Mesenteric fat pad (tissue), 1 donor: ENCODE data around the gene ASB8. TPM values are rescaled to one million over a fixed set of nuclear protein-coding genes. Genes with fewer than 3 reads are reported as not detected.

Experiments used
- DNase-seq: peaks from one replicate; pipeline ENCODE4 v3.0.0-alpha.2; 2020; ENCODE audit warnings: low spot score
- long read RNA-seq: library from polyadenylated mRNA; unstranded; transcript quantifications from one replicate; pipeline ENCODE4 v2.0.0, GENCODE V29; 2020
- total RNA-seq: library from RNA; stranded (reverse); fragmentation: NEBNext Ultra II Directional; extraction: Animal tissue kit (Norgen Biotek cat#: 25700); gene quantifications from one replicate; pipeline ENCODE4 v1.2.1, GENCODE V29; 2021
- donor health status: DM: yes; HTN: yes; CAD: no.

ASB8 gene, protein sequence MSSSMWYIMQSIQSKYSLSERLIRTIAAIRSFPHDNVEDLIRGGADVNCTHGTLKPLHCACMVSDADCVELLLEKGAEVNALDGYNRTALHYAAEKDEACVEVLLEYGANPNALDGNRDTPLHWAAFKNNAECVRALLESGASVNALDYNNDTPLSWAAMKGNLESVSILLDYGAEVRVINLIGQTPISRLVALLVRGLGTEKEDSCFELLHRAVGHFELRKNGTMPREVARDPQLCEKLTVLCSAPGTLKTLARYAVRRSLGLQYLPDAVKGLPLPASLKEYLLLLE
- total RNA-seq: 41.8 TPM
- long read RNA-seq, transcript ASB8-205 (4 exons, 2,610 nt): minor isoform, 21 of 147 reads
- long read RNA-seq, transcript ASB8-201 (4 exons, 2,615 nt): major isoform, 107 of 147 reads
- long read RNA-seq, partial matches to known transcripts: 3 of 147 reads
- long read RNA-seq, other reads (novel, unspliced or antisense): 10 of 147 reads

DNA sequence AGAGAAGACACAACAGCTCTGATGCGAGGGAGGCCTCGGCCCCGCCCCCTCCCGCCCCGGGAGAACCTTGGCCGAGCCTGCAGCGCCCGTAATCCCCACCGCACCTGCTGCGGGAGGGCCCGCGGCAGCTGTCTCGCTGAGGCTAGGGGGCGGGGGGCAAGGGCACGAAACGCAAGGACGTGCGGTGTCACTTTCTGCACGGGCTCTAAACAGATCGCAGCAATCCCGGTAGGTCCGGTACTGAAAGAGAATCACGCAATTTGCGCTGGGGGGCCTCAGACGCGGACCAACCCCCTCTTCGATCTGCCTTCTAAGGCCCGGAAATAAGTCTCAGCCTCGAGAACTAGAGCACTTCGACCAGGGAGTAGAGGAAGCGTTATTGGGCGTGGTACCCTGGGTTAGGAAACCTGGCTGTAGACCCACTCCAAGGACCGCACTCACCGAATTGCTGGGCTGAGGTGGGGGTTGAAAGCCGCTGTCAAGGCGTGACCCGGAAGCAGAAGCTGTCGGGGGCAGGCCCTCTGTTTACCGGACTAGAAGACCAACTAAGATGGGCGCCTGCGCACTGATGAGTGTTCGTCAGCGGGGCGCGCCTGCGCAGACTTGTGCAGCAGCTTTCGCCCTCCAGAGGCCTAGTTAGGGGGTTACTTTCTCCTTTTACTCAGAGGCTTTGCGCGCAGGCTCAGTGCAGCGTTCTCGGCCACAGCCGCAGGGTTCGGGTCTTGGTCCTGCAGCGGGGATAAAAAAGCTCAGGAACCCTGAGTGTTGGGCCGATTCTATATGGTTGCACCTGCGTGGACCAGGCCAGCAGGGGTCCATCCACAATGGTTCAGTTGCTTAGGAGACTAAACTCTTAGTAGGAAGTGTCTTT is at the start of gene ASB8:
TSS of gene ASB8 (minus strand) at position 498 of the 871 bp plus-strand sequence. CDS start 4,019 bp downstream, outside the sequence.
- DNase-seq: peak; percentile 99

DNA sequence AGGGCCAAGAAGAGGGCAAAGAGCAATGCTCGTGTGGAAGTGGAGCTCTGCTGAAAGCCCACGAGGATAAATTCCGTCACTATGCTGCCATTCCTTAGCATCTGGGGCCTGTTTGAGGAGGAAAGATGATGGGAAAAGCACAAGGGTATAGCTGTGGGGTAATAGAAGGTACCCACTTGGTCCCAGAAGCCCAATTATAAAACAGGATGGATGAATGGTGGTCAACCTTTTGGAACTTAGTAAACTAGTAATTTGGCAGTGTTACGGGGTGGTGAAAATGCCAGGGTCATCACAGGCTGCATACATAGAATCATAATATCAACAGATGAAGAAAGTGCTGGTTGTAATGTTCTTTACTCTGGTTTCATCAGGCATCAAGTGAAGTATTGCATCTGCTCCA is 45.9 kb upstream of the ASB8 start, which contains the start of gene OR10AD1:
TSS of gene OR10AD1 (minus strand) at position 101 of the 400 bp plus-strand sequence. CDS start at position 101, 0 bp downstream.
- DNase-seq: no peak

DNA sequence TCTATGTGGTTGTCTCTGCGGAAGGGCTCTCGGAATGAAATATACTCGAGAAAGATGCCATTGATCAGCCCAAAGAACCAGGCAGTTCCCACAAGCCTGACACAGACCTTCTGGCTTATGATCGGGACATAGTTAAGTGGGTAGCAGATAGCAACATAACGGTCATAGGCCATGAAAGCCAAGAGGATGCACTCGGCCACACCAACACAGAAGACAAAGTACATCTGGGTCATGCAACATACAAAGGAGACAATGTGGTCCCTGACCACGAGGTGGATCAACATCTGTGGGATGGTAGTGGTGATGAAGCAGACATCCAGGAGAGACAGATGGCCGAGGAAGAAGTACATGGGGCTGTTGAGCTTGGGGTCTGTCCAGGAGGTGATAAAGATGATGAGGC is 45.5 kb upstream of the ASB8 start:
- no peak for DNase-seq

DNA sequence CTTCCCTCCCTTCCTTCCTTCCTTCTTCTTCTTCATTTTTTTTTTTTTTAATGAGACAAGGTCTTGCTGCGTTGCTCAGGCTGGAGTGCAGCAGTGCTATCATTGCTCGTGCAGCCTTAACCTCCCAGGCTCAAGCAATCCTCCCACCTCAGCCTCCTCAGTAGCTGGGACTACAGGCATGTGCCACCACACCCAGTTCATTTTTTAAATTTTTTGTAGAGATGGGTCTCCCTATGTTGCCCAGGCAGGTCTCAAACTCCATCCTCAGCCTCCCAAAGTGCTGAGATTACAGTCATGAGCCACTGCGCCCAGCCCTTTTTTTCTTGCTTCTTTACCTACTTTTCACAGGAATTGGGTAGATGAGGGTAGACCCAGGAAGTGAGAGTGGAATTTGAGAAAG is 44.2 kb upstream of the ASB8 start:
- DNase-seq: no peak

DNA sequence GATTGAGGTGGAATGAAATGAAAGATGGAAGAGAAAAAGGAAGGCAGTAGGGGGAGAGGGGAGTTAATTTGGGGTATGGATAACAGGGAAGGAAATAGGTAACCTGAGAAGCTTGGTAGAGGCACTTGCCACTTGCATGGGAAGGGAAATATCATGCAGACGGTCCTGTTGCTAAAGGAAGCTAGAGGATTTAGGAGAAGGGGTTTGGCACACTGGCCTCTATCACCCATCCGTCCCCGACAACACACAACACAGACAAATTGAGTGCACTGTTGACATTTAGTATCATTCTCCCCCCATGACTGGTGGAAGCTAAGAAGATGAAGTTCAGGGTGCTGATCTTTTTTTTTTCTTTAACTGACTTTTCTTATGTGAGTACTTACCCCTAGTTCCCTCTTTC is 43.8 kb upstream of the ASB8 start:
- DNase-seq: no peak

DNA sequence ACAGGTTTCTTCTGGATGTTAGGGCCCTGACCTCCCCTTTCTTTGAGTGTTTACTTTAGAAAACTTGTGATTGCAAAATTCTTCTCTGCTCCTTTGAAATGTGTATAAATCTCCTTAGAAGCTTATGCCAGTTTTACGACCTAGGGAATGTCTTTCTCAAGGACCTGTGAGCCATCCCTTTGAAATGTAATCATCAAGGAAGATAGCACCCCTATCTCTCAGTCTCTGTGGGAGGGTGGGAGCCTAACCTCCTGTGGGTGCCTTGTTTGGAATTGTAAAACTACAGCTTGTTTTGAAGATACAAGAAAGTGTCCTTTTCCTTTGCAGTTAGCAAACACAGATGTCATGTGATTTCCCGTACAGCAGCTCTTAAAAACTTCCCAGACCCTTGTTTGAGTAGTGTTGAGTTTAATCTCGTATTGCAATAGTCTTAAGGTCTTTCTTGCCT is 42.5 kb upstream of the ASB8 start:
- no peak for DNase-seq

DNA sequence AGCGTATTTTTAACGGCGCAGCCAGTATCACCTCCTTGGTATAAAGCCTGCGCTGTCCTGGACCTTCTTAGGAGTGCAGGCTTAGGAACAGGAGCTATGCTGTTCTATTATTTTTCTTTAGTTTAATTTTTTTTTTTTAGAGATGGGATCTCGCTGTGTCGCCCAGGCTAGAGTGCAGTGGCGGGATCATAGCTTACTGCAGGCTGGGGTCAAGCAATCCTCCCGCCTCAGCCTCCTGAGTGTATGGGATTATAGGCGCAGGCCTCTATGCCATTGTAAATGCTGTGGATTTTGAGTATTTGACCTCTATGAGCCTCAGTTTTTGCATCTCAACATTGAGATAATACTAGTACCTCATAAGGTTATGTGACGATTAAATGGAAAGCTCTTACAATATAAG is 41.7 kb upstream of the ASB8 start:
- DNase-seq: no peak

DNA sequence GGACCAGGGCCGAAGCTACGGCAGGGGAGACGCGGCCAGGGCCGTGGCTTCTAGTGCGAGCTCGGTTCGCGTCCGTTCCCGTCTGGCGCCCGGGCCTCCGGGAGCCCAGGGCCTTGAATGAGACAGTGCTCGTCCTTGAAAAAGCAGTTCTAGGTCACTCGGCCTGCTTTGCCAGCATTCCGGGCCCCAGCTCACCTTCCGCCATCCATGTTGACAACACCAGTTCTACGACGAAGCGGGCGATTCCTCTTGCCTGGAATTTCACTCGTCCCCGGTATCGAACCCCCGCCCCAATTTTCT is 41.3 kb upstream of the ASB8 start:
- no peak for DNase-seq

DNA sequence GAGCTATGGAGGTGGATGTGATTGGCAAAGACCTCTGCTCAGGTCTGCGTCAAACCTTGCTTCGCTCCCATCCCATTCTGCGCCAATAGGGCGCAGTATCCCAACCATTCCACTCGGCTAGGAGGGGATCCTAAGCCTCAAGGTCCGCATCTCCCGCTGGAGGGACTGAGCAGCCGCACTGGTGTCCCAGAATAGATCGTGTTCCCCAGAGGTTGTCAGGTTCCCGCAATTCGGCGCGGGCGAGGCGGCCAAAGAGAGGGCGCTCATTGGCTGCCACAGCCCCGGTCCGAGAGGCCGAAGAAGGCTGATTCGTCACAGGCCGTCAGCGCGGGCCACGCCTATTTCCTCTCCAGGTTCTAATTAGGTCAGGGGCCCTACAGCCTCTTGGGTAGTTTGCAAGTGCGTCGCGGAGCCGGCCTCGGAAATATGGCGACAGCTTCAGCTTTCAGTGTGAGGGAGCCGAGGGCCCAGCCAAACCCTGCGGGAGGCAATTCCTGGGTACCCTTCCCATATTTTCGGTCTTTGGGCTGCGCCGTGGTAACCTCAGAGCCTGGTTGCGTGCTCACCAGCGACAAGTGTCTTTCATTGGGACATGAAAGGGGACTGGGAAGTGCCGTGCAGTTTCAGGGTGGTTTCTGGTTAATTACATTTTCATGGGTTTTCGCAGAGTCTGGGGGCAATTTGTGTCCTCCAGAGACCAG is 40.8 kb upstream of the ASB8 start:
- peak; percentile 99 for DNase-seq

DNA sequence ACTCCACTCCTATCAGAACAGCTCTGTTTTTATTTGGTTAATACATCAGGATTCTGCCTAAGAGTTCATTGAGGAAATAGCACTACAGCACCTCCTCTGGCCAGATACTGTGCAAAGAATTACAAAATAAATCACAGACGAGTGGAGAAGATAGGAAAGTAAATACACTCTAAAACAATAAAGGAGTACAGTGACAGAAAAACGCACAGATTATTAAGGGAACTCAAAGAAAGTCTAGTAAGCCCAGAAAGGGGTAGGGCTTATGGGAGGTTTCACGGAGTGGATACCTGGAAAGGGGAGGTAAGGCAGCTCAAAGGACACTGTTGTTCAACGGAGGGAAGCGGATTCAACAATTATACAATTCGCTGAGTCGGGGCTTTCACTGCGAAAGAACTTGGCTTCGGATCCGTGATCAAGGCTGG is 40.2 kb upstream of the ASB8 start:
- DNase-seq: no peak

DNA sequence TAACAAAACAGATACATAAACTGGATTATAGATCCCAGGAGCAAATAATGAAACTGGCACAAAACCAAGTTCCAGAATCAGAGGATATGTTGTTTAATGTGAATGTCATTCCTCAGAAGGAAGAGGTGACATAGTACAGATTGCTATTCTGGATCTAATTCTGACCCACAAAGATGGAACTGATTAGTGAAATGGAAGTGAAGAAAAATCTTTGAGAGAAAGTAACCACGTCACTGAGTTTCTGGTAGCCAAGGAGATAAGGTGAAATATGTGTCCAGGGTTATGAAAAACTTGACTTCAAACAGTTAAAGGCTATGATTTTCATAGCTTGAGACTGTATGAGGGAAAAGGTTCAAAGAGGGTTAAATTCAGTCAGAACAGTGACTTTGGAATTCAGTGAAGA is 37.5 kb upstream of the ASB8 start:
- no peak for DNase-seq

DNA sequence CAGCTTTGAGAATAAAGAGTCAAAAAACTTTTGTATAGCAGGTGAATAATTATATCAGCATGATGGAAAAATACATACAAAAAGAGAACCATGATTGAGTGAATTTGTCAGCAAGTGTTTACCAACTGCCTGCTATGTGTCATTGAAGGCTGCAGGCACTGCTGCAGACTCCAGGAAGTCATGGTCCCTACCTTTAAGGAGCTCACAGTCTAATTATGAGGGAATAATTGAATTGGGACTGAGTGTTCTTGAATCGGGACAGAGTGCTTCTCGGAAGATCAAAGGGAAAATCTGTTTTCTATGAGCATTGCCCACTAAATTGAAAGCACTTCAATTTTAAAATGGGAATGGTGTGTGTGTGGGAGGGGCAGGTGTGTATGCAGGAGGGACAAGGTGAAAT is 36.3 kb upstream of the ASB8 start:
- DNase-seq: no peak

DNA sequence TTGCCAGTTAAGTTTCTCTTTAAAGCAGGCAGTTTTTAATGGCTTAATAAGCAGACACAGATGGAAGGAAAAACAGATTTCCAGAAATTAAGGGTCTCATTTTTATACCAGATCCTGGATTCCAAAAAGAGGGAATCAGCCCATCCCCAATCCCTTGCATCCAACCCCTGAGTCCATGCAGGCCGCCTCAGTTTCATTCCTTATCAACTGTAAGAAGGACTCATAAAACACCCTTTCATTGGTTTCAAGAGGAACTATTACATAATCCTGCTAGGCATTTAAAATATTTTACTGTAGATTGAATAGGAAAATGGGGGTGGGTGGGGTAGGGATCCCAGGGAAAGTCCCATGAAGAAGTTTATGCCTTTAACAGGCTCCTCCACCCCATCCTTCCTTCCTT is 35.5 kb upstream of the ASB8 start:
- DNase-seq: no peak

DNA sequence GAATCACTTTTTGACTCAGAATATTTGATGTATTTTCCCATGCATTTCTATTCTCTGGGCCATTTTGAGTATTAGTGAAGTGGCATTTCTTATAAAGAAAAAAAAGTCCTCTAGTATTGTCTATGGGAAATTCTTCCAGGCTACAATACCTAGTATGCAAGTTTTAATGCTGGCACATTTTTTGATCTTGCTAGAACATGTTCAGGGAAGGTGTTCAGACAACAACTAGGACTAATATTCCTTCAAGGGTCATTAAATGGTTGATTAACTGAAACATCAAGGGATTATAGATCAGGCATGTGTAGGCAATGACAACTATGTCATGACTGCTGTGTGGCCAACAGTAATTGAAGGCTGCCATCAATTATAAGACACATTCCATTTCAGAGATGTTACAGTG is 33.8 kb upstream of the ASB8 start:
- no peak for DNase-seq

DNA sequence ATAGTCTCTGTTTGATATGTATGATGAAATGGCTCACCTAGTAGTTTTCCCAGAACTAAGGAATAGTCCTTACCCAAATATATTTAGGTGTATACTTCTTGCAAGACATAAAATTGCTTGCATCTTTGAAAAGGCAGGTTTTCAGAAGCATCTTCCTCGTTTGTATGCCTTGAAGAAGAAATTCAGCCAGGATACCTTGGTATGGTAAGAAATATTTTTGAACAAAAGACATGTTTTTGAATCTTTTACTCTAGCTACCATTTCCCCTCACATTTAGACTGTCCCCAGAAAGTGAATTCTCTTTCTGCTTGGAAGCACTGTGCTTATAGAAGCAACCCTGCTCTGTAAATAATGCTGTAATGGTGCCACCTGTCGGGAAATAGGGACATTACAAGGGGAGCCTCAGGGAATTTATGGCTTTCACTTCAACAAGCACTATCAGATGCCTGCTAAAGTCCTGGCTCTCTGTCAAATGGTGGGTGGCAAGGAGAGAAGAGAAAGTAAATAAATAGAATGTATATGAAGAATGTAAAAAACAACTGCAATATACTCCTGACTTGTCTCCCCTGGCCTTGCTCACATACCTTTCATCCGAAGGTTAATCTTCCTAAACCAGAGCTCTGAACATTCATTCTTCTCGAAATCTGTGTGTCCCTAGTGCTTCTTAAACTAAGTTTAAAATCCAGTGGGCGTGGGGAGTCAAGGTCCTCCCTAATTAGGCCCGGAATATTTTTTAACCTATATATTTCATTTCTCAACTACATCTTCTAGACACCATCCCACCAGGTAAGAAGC is 32.2 kb upstream of the ASB8 start:
- no peak for DNase-seq

DNA sequence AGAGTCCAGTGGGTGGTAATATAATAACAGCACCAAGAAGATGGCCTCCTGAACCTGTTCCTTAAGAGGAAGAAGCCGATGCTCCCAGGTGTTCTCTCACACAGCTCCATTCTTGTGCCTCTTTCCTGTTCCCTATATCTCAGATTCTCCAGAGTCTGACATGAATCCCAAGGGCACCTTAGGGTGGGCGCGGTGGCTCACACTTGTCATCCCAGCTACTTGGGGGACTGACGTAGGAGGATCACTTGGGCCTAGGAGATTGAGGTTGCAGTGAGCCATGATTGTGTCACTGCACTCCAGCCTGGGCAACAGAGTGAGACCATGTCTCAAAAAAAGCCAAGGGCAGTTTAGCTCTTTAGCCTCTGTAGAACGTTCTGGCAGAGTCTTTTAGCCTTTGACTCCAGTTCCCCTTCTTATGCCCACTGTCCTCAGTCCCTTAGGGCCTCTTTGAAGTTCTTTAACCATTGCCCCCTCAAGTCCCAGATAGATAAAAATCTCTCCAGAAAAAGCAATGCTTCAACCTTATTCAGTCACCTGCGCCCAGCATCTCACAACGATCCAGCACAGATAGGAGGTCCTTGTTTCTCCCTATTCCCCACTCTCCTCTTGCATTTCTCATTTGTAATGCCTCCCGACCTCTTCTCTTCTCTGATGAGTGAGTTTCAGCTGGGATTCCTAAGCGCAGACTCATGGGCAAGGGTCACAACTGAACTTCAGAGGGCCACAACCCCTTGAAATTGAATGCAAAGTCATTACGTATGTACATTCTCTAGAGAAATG is 30.8 kb upstream of the ASB8 start:
- no peak for DNase-seq

DNA sequence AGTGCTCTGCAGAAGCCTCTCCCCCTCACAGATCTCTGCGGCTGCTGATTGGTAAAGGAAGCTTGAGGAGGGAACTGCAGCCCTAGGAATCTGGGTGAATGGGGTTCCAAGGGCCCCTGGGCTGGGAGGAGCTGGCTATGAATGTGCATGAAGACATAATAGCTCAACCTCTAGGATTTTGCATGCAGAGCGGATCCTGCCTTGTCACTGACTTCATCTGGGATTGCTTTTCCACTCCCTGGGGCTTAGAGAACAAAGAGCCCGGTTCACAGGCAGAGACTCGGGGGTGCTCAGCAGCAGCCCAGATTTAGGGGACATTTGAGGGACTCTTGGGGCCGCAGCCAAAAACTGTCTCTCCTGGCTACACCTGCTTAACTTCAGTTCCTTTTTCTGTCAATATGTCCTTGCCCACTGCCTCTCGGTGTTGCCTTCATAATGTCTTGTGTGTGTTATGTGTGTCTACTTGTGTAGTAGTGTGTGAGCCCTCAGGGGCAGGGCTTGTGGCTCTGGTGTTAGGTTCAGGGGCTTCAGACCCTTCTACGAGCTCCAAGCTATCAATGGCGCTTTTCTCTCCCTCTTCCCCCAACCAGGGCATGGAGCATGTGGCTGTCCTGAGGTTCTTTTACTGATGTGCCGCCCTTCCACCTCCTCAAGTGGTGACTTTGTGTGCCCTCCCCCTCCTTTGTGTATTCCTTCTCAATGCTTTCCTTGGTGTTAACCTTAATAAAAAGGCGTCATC is 28.0 kb upstream of the ASB8 start:
- no peak for DNase-seq

DNA sequence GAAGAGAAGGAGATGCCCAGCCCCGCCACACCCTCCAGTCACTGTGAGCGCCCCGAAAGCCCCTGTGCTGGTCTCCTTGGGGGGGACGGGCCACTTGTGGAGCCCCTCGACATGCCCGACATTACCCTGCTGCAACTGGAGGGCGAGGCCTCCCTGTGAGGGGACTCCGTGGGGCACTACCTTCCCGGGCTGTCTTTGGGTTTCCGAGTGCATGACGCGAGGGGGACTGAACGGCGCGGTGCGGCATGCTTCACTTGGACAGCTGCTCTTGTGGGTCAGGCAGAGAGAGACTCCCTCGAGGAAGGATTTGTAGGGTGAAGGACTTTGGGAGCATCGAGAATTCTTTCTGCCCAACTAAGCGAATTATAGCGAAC is 27.2 kb upstream of the ASB8 start:
- DNase-seq: no peak

DNA sequence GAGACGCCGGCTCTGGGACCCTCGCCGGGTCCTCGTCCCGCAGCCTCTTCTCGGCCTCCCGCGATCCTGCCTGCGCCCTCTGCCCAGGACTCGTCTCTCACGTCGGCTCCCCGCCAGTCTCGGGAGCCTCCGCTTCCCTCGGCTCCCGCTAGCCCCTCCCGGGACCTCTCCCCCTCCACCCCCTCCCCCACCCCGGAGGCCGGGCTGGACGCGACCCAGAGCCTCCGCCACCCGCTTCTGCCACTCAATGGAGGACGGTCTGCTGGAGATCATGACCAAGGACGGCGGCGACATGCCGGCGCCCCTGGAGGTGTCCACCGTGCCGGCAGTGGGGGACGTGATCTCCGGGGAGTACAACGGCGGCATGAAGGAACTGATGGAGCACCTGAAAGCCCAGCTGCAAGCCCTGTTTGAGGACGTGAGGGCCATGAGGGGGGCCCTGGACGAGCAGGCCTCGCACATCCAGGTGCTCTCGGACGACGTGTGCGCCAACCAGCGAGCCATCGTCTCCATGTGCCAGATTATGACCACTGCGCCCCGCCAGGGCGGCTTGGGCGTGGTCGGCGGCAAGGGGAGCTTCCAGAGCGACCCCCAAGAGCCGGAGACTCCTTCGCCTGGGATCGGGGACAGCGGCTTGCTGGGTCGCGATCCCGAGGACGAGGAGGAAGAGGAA is 26.7 kb upstream of the ASB8 start:
- DNase-seq: no peak
